Gastroesophageal sphincter (tissue), 3 donors: Measurements from ENCODE around the gene COX4I2.

Experiments used
- EP300 ChIP-seq: sonication (generic); formaldehyde crosslinking; IDR thresholded peaks from one replicate; pipeline ENCODE4 v1.6.1; 2017; ENCODE audit warnings: antibody characterized with exemption, mild to moderate bottlenecking
- POLR2A ChIP-seq, 2 donors: fragments of 450-650 bp; IDR thresholded peaks; one replicate each; pipeline ENCODE4 v1.6.1; 2017; ENCODE audit warnings: antibody characterized with exemption in 2 of 2, mild to moderate bottlenecking in 2 of 2, moderate library complexity in 1 of 2
- POLR2AphosphoS5 ChIP-seq: sonication (generic); formaldehyde crosslinking; IDR thresholded peaks from one replicate; pipeline ENCODE4 v1.6.1; 2017; ENCODE audit warnings: antibody characterized with exemption
- TF ChIP-seq, protein P1 (sequence below), 4 experiments: fragments of 200-600 bp in 2 of 4; fragments of 450-650 bp in 2 of 4; sonication (generic) in 1 of 4; IDR thresholded peaks; one replicate each; pipeline ENCODE4 v1.5.1; 2017 to 2019; ENCODE audit warnings: antibody characterized with exemption in 4 of 4, mild to moderate bottlenecking in 2 of 4, moderate library complexity in 2 of 4

GRCh38 chr20:31597481-31597855 is 40.2 kb upstream of the COX4I2 start:
- TF ChIP-seq, protein P1, sequence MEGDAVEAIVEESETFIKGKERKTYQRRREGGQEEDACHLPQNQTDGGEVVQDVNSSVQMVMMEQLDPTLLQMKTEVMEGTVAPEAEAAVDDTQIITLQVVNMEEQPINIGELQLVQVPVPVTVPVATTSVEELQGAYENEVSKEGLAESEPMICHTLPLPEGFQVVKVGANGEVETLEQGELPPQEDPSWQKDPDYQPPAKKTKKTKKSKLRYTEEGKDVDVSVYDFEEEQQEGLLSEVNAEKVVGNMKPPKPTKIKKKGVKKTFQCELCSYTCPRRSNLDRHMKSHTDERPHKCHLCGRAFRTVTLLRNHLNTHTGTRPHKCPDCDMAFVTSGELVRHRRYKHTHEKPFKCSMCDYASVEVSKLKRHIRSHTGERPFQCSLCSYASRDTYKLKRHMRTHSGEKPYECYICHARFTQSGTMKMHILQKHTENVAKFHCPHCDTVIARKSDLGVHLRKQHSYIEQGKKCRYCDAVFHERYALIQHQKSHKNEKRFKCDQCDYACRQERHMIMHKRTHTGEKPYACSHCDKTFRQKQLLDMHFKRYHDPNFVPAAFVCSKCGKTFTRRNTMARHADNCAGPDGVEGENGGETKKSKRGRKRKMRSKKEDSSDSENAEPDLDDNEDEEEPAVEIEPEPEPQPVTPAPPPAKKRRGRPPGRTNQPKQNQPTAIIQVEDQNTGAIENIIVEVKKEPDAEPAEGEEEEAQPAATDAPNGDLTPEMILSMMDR (IDR thresholded peaks at IDR 0.05): no peak
- TF ChIP-seq POLR2A (IDR thresholded peaks at IDR 0.05): no peak
- TF ChIP-seq EP300: no peak
- TF ChIP-seq POLR2AphosphoS5: no peak
